Inflammatory macrophage treated with lipopolysaccharide for 4 hours (primary cell): ENCODE measurements around the gene WASF2.
"Not testable (repeated sequence)": the region's sequence is repeated elsewhere in the genome, so short reads cannot be mapped to it uniquely, and the experiment has no call there.

Experiments used
- DNase-seq: peaks from one replicate; pipeline ENCODE4 v3.0.0-alpha.2; 2020

The WASF2 gene

GRCh38 chr1:27394282-27394658 is 95.7 kb downstream of the WASF2 start:
- DNase-seq = no peak

DNA sequence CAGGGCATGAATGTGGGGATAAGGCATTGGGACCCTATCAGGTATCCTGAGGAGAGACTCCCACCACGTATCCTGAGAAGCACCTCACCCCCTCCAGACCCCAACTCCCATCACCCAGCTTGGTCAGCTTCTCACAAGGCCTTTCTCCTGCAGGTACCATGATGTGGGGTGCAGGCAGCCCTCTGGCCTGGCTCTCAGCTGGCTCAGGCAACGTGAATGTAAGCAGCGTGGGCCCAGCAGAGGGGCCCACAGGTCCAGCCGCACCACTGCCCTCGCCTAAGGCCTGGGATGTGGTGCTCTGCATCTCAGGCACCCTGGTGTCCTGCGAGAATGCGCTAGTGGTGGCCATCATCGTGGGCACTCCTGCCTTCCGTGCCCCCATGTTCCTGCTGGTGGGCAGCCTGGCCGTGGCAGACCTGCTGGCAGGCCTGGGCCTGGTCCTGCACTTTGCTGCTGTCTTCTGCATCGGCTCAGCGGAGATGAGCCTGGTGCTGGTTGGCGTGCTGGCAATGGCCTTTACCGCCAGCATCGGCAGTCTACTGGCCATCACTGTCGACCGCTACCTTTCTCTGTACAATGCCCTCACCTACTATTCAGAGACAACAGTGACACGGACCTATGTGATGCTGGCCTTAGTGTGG is 96.2 kb downstream of the WASF2 start:
- DNase-seq = no peak

GRCh38 chr1:27392778-27393635 is 97.0 kb downstream of the WASF2 start:
- DNase-seq = no peak

GRCh38 chr1:27392096-27392777 is 97.7 kb downstream of the WASF2 start, which contains the start of gene GPR3:
Gene GPR3 (plus strand): TSS chr1:27392622. CDS start chr1:27393799, 1,177 bp downstream.
- peak; percentile 83 for DNase-seq

DNA sequence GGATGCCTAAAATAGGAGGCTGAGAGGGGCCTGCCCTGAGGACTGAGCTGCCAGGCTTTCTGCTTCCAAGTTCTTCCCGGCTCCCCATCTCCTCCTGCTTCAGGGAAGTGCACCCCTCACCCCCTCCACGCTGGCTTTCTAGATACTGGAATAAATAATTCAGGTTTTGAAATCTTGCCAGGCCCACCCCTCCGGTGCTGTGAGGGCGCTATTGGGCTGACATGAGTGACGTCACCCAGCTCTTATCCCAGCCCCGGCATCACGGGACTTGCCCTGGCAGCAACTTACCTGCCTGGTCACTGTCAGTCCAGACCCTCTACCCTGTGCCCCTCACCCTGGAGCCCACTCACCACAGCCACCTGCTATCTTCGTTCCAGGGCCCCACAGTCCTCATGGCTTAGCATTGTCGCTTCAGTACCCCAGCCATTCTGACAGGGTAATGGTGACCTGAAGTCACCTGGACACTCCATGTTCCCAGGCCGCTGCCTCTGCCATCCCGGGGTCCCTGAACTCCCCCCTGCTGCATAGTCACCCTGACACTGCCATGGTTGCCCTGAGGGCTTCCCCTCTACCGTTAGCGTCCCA is 98.4 kb downstream of the WASF2 start:
- no peak for DNase-seq

- DNase-seq = peak; percentile 37
These were observed 101.5 kb downstream of the WASF2 start for GRCh38 chr1:27388337-27389005.

DNA sequence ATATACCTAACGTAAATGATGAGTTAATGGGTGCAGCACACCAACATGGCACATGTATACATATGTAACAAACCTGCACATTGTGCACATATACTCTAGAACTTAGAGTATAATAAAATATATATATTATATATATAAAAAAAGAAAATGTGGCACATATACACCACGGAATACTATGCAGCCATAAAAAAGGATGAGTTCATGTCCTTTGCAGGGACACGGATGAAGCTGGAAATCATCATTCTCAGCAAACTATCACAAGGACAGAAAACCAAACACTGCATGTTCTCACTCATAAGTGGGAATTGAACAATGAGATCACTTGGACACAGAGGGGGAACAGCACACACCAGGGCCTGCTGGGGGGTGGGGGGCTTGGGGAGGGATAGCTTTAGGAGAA is 105.2 kb downstream of the WASF2 start:
- not testable (repeated sequence) for DNase-seq

GRCh38 chr1:27383661-27384060 is 106.3 kb downstream of the WASF2 start:
- DNase-seq = no peak

GRCh38 chr1:27383039-27383605 is 106.8 kb downstream of the WASF2 start, which contains the start of gene CD164L2:
Gene CD164L2 (minus strand): TSS chr1:27383333. CDS start chr1:27383239, 94 bp downstream.
- no peak for DNase-seq

DNA sequence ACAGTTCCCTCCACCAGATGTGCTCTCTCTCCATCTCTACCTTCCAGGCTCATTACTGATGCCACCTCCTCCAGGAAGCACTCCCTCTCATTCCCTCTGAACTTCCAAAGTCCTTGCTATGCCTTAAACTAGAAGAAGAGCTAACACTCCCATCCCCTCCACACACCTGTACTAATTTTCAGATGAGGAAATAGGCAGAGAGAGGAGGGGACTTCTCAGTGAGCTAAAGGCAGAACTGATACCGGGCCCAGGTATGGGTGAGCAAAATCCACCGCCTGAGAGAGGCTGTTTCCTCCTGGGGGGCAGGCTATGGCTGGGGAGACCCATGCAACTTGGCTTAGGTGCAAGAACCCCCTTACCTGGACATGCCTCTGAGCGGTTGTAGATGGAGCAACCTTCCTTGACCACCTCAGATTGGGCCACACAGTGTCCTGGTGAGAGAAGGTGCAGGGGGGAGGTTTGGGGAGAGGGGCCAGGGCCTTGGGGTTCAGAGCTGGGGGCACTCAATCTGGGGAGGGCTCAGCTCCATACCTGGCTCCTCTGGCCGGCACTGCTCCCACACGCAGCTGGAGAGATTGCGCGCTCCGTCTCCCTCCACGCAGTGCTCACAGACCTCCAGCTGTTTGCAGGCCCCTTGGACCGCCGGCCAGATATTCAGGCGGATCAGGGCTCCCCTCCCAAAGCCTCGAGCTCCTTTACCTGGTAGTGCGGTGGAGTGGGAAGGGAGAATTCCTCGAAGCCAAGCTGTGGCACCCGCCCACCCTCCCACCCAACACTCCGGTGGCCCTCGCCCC is 107.8 kb downstream of the WASF2 start:
- DNase-seq = no peak

DNA sequence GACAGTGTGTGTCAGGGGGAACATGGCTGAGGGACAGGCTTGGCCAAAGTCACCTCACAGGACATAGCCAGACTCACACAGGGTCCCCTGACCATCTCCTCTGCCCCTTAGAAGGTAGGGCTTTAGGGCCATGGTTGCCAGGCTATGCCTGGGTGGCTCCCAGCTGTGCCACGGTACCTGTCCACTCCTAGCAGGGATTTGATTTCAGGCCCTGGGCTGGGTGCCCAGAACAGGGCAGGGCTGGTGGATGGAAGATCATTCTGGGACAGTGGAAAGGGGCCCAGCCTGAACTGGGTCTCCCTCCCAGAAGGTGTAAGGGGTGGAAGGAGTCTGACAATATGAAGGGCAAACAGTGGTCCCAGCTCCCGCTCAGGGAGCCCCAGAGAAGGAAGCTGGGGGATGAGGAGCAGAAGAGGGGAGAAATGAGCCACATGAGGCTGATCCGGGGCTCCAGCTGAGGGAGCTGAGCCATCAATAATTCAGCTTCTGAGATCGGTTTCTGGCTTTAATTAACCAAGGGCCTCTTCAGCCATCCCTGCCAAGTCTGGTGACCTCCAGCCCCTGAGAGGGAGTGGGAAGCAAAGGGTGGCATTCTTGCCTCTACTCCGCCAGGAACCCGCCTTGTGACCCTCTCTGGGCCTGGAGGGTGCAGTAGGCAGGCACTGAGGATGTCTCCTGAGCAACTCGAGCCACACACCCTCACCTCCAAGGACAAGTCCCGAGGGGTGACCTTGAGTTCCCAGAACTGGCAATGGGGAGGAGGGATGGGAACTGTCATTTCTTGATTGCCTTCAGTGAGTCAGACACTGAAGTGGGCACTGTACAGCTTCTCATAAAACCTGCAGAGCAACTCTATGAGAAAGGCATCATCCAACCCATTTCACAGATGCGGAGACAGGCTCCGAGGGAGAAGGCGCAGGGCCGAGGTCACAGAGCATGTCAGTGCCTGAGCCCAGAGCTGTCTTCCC is 108.9 kb downstream of the WASF2 start:
- DNase-seq = no peak

- DNase-seq = peak; percentile 15
These were observed 109.7 kb downstream of the WASF2 start for GRCh38 chr1:27380224-27380623.

GRCh38 chr1:27379564-27380122 is 110.3 kb downstream of the WASF2 start:
- no peak for DNase-seq

- DNase-seq = no peak
These were observed 112.0 kb downstream of the WASF2 start for GRCh38 chr1:27377760-27378495.

DNA sequence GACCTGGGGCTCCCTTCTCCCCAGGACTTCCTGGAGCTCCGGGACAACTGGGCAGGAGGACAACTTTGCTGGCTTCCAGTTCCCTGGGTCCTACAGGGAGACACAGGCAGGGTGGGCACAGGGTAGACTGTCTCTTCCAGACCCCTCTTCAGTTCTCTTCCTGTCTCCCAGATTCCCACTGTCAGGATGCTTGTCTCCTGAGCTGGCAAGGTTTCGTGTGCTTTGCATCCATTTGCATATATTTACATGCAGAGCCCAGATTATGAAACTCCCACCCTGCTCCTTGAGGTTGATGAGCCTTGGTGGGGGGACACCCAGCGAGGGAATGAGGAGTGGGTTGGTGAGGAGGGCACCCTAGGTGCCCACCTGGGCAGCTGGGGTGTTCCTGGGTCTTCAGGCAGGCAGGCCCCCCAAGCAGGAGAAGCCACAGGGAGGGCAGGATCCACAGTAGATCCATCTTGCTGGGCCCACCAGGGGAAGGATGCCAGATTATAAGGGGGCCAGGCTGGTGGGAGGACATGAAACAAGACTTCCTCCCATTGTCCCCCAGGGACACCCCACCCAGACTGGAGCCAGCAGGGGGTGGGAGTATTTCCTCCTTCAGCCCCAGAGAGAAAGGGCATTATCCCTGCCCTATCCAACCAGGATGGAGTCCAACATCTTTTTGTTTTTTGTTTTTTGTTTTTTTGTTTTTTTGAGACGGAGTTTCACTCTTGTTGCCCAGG is 115.4 kb downstream of the WASF2 start, which contains the start of gene FCN3:
Gene FCN3, minus strand, starts transcription at position 463 of the 725 bp plus-strand sequence. Its CDS starts 6 bp downstream, at position 457.
- no peak for DNase-seq

DNA sequence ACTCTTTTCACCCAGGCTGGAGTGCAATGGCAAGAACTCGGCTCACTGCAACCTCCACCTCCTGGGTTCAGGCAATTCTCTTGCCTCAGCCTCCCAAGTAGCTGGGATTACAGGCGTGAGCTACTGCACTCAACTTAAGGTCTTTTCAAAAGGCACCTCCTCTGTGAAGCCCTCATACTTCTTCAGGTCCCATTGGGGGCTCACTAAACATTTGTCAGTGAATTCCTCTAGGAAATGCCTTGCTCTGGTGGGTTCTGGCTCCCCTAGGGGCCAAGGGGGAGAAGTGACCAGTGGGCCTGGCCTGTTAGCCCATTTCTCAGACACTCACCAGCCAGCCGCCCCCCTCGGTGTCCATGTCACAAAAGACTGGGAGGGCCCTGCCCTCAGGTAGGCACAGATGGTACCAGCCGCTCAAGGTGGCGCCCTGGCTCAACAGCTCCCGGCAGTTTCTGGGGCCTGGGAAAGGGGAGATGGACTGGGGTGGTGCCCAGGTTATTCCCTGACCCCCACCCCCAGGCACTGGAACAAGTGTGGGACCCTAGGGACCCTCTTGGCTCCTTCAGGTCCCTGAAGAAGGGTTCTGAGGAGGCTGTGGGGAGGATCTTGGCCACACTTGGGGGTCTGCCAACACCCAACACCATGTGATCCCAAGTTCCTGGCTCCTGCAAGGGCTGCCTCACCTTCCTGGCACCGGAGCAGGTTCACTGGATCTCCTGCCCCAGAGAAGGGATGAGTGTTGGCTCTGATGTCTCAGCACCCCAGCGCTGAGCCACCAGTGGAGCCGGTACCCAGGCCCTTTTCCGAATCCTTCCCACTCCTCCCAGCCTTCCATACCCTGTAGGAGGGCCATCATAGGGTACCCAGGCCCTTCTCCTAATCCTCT is 116.9 kb downstream of the WASF2 start:
- no peak for DNase-seq
